HG02571 (cell line): ENCODE measurements around the gene AOAH.
"Not testable (repeated sequence)": the region's sequence is repeated elsewhere in the genome, so short reads cannot be mapped to it uniquely, and the experiment has no call there.

ENCODE experiments used
- ATAC-seq: cut with Tn5 transposase; IDR thresholded peaks from one replicate; pipeline ENCODE4 v1.9.1; 2021; ENCODE audit warnings: mild to moderate bottlenecking, moderate library complexity; ENCODE audit not compliant: unreplicated experiment

Gene AOAH

DNA sequence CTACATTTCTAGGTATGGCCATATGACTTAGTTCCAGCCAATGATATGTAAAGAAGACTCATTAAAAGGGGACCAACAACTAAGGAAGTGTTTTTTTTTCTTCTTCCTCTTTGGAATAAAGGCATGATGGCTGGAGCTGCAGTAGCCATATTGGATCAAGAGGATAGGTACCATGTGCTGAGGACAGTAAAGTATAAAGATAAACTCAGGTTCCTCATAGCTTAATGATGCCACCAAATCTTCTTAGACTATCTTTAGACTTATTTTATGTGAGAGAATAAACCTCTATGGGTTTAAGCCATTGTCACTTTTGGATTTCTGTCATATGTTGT lies 249.3 kb downstream of the AOAH start:
- no peak for ATAC-seq

DNA sequence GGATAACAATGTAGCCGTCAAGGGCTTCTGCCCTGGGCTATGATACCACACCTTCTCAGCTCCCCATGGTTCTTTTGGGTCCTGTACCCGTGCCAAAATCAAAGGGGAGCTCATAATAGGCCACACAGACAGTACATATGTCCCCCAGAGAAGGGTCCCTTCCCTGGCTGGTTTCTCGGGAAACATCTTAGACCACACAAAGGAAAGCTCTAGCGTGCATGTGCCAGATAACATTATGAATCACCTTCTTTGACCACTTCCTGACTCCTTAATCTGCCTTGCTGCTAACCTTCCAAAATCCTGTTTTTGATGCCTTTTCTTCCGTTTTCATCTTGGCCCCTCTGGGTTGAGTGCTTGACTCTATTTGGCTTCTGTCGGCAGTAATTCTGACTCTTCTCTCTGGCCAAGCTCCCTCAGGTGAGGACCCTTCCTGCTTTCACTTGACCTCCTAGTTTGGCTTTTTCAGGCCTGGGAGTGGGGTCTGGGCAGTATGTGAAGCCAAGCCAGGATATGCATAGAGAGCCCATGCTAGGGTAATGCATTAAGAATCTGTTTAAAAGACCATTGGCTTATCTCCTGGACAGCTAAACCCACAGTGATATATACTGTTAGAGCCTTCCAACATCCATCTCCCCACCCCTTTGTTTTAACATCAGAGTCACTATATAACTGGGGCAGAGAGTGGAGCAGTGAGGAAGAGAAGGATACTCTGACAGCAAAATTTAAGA lies 249.8 kb downstream of the AOAH start:
- no peak for ATAC-seq

DNA sequence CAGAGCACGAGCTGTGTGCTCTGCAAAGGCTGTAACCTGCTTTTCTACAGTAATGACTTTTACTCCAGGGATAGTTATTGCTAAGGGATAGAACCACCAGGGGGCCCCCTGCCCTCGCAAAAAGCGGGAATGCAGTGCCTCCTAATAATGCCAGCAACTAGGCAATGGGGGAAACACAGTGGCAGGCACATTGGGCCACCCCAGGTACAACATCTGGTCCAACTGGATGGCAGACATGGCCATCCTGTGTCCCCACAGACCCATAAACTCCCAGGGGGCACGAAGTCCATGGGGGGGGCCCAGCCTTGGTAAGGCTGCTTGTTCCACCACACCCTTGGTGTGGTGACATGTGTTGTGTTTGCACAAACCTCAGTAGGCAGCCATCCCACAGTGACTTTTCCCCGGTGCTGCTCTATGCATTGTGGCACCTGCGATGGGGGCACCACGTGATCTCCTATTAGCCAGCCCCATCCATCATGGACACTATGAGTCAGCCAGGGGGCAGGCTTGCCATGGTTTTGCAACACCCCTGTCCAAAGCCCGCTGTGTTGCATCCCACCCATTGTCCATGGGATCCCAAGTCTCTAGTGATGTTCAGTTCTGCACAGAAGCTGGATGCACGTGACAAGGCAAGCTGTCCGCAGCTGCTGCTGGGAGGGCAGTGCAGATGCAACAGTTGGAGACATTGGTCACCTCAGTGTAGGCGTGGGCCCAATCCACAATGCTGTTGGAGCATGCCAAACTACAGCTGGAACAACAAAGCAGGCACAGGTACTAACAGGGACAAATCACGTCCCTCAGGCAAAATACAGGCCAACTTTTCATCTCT lies 250.6 kb downstream of the AOAH start:
- ATAC-seq: no peak

DNA sequence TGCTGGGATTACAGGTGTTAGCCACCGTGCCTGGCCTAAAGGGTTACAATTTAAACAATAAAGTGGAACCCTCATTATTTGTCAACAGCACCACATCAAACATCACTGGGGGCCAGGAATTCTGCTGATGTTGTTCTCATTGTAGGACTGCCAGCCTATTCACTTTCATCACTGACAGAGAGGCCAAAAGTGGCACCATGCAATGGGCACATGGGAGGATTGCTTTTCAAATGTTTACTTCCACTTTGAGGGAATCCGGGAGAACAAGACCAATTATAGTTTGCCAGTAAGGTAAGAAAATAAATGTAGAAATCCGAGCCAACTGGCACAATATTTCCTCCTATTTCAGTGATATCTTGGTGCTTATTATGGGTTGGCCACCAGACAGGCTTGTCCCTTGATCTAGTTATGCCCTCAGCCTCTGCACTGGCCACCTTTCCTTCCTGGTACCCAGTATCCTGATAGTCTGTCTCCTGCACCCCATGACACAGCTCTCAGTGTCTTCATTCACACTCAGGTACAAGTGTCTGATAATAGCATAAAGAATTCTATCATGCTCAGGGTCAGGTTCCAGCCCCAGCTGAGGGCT lies 252.1 kb downstream of the AOAH start:
- ATAC-seq: no peak

DNA sequence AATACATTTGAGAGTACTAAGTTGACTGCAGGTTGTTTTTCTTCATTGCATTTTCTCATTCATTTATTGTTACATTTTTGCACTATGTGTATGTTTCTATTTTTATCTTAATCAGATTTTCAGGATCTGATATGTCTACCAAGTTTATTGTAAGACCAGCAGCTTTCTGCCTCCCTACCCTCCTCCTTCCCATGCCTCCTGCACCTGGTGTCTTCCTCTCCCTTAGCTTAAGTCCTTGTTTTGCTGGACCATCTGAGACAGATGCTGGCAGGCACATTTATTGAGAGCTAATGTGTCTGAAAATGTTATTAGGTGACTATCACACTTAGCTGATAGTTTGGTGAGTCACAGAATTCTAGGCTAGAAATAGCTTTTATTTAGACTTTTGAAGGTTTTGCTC lies 255.1 kb downstream of the AOAH start:
- ATAC-seq: no peak

DNA sequence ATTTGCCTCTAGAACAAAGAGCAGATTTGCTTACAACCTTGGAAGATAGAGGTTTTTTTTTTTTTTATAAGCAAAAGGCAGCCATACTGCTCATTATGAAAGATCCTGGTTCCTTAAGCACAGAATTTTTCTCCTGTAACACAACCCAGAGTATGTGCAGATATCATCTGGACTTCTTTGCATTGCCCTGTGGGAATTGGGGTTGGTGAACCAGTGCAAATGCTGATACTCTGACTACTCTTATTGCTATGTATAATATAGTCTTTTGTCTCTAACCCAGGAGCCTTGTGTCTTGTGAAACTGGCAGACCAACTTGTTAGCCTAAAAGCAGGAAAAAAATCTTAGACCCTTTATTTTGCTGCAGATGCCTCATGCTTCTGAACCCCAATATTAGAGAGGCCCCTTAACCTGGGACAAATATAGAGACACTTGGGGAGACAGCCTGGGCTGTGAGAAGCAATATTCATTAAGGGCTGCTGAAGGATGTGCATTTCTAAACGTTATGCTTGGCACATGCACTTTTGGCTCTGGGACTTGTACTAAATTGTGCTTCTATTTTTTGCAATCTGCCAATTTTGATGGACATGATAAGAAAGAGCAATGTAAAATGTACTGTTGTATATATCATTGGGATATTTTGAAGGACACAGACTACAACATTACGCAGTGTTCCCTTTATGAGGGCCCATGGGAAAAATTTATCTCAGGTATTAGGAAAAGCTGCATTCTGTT lies 255.8 kb downstream of the AOAH start:
- no peak for ATAC-seq

DNA sequence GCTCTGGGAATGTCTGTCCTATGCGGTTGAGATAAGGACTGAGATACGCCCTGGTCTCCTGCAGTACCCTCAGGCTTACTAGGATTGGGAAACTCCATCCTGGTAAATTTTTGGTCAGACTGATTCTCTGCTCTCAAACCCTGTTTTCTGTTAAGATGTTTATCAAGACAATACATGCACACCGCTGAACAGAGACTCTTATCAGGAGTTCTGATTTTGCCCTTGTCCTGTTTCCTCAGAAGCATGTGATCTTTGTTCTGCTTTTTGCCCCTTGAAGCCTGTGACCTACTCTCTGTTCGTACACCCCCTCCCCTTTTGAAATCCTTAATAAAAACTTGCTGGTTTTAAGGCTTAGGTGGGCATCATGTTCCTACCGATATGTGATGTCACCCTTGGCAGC lies 258.3 kb downstream of the AOAH start:
- not testable (repeated sequence) for ATAC-seq

DNA sequence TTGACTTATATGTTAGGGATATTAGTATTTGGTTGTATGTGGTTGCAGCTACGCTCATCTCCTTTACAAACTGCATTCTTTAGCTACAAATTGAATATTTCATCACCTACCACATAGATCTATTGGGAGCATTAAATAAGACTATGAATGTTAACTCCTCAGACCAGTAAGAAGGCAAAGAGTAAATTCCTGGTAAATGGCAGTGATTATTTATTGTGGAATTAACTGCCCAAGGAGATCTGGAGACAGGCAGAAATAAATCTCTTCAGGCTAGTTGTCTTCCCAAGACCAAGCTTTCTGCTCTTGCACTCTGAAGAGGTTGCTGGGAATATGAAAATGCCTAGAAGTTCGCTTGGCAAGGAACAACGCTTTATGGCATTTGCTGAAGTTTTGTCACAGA lies 260.0 kb downstream of the AOAH start:
- no peak for ATAC-seq
